HepG2 (cell line): ENCODE data around the gene EYA2. TPM values are rescaled to one million over a fixed set of nuclear protein-coding genes. Genes with fewer than 3 reads are reported as not detected.
A peak's percentile ranks its signal among the peaks of the same experiment; 100 is the strongest.

Experiments
- EEA1 ChIP-seq: sonication (generic); formaldehyde crosslinking; IDR thresholded peaks from 2 replicates; pipeline ENCODE4 v1.5.1; 2020; ENCODE audit warnings: mild to moderate bottlenecking, missing genetic modification reagents, borderline replicate concordance
- HNRNPLL ChIP-seq: fragments of 200-400 bp; formaldehyde crosslinking; IDR thresholded peaks from 2 replicates; pipeline ENCODE4 v1.6.1; 2017; ENCODE audit warnings: mild to moderate bottlenecking, low read depth, low read length; ENCODE audit not compliant: poor library complexity, severe bottlenecking
- NFE2L2 ChIP-seq: fragments of 150-350 bp; IDR thresholded peaks from 2 replicates; pipeline ENCODE4 v1.6.1; 2014; ENCODE audit warnings: low read length
- NFKBIZ ChIP-seq: IDR thresholded peaks from 2 replicates; pipeline ENCODE4 v1.6.1; 2018; ENCODE audit warnings: missing genetic modification reagents, missing compliant biosample characterization
- NR2F1 ChIP-seq, 2 experiments: fragments of 450-650 bp in 1 of 2; formaldehyde crosslinking in 1 of 2; IDR thresholded peaks; 2 replicates each; pipeline versions ENCODE4 v1.5.0 to v1.6.1; 2016 to 2020; ENCODE audit warnings: mild to moderate bottlenecking in 1 of 2, missing compliant biosample characterization in 1 of 2, missing genetic modification reagents in 1 of 2, moderate library complexity in 1 of 2
- PHF20 ChIP-seq: sonication (generic); formaldehyde crosslinking; IDR thresholded peaks from 2 replicates; pipeline ENCODE4 v1.5.0; 2020; ENCODE audit warnings: mild to moderate bottlenecking, missing genetic modification reagents
- PHF5A ChIP-seq: IDR thresholded peaks from one replicate; pipeline ENCODE4 v1.6.1; 2018; ENCODE audit warnings: low read depth, missing genetic modification reagents; ENCODE audit not compliant: unreplicated experiment
- SIX1 ChIP-seq: sonication (generic); formaldehyde crosslinking; IDR thresholded peaks from 2 replicates; pipeline ENCODE4 v1.4.0; 2020; ENCODE audit warnings: missing genetic modification reagents, borderline replicate concordance
- SRF ChIP-seq: IDR thresholded peaks from 2 replicates; pipeline ENCODE4 v1.6.1; 2011; ENCODE audit warnings: mild to moderate bottlenecking, low read depth, low read length, moderate library complexity
- SRSF4 ChIP-seq: fragments of 200-400 bp; formaldehyde crosslinking; IDR thresholded peaks from one replicate; pipeline ENCODE4 v1.6.1; 2018; ENCODE audit warnings: mild to moderate bottlenecking, low read depth, low read length, moderate library complexity; ENCODE audit not compliant: poor library complexity, severe bottlenecking
- TBX3 ChIP-seq: fragments of 450-650 bp; IDR thresholded peaks from 2 replicates; pipeline ENCODE4 v1.6.1; 2017; ENCODE audit warnings: antibody characterized with exemption, mild to moderate bottlenecking, inconsistent platforms, borderline replicate concordance
- XRCC5 ChIP-seq: fragments of 200-400 bp; formaldehyde crosslinking; optimal IDR thresholded peaks from 2 replicates; pipeline ENCODE3; 2017; ENCODE audit warnings: mild to moderate bottlenecking, low read length
- ZFYVE20 ChIP-seq: sonication (generic); formaldehyde crosslinking; IDR thresholded peaks from 2 replicates; pipeline ENCODE4 v1.8.0; 2023; ENCODE audit warnings: low read depth, mild to moderate bottlenecking, moderate library complexity, missing genetic modification reagents, borderline replicate concordance
- ZKSCAN8 ChIP-seq: IDR thresholded peaks from 2 replicates; pipeline ENCODE4 v1.6.1; 2016; ENCODE audit warnings: borderline replicate concordance, missing genetic modification reagents, missing compliant biosample characterization
- ZNF143 ChIP-seq: sonication (generic); formaldehyde crosslinking; IDR thresholded peaks from 2 replicates; pipeline ENCODE4 v1.4.0; 2020; ENCODE audit warnings: missing genetic modification reagents
- ZNF234 ChIP-seq: sonication (generic); formaldehyde crosslinking; conservative IDR thresholded peaks from 2 replicates; pipeline ENCODE4 v1.5.1; 2020; ENCODE audit warnings: mild to moderate bottlenecking, missing genetic modification reagents
- ZNF282 ChIP-seq: fragments of 450-650 bp; IDR thresholded peaks from 2 replicates; pipeline ENCODE4 v1.6.1; 2018; ENCODE audit not compliant: partially characterized antibody
- ZNF30 ChIP-seq: sonication (generic); formaldehyde crosslinking; IDR thresholded peaks from 2 replicates; pipeline ENCODE4 v1.5.0; 2020; ENCODE audit warnings: mild to moderate bottlenecking, missing genetic modification reagents
- ZNF34 ChIP-seq: sonication (generic); formaldehyde crosslinking; IDR thresholded peaks from 2 replicates; pipeline ENCODE4 v1.4.0; 2020; ENCODE audit warnings: mild to moderate bottlenecking, missing genetic modification reagents, borderline replicate concordance
- ZNF343 ChIP-seq: sonication (generic); formaldehyde crosslinking; IDR thresholded peaks from 2 replicates; pipeline ENCODE4 v1.4.0; 2020; ENCODE audit warnings: mild to moderate bottlenecking, missing genetic modification reagents
- ZNF460 ChIP-seq: sonication (generic); formaldehyde crosslinking; IDR thresholded peaks from 2 replicates; pipeline ENCODE4 v1.5.1; 2020; ENCODE audit warnings: missing genetic modification reagents, mild to moderate bottlenecking, borderline replicate concordance
- ZNF564 ChIP-seq: sonication (generic); formaldehyde crosslinking; IDR thresholded peaks from 2 replicates; pipeline ENCODE4 v1.8.1; 2023; ENCODE audit warnings: mild to moderate bottlenecking, missing genetic modification reagents
- ZNF660 ChIP-seq: sonication (generic); formaldehyde crosslinking; IDR thresholded peaks from 2 replicates; pipeline ENCODE4 v1.5.1; 2020; ENCODE audit warnings: mild to moderate bottlenecking, low read depth, missing genetic modification reagents, borderline replicate concordance
- ZNF713 ChIP-seq: sonication (generic); formaldehyde crosslinking; IDR thresholded peaks from 2 replicates; pipeline ENCODE4 v1.4.0; 2020; ENCODE audit warnings: mild to moderate bottlenecking, missing genetic modification reagents
- polyA plus RNA-seq, 8 experiments: library from polyadenylated mRNA; depleted of rRNA in 3 of 8; stranded (reverse) in 7 of 8; unstranded in 1 of 8; fragments of >200 nt; fragmentation: Illumina TruSeq in 4 of 8; extraction: Trizol in 4 of 8; gene quantifications; 2 replicates each; pipeline versions ENCODE4 v1.2.1 to v1.2.3, GENCODE V29; 2011 to 2016; ENCODE audit warnings: low read depth in 4 of 8, missing spikeins in 1 of 8, mixed read lengths in 1 of 8; ENCODE audit not compliant: insufficient read depth in 1 of 8
- total RNA-seq, 5 experiments: library from RNA; depleted of rRNA; stranded (reverse); fragments of >200 nt; fragmentation: Illumina TruSeq; extraction: Trizol; gene quantifications; 2 replicates each; pipeline ENCODE4 v1.2.3, GENCODE V29; 2016; ENCODE audit warnings: low read depth in 1 of 5
- TF ChIP-seq, protein P1 (sequence below), 2 experiments: sonication (generic) in 1 of 2; formaldehyde crosslinking in 1 of 2; IDR thresholded peaks; 2 replicates each; pipeline versions ENCODE4 v1.4.0 to v1.6.1; 2016 to 2020; ENCODE audit warnings: borderline replicate concordance in 1 of 2, low read depth in 1 of 2, mild to moderate bottlenecking in 1 of 2, missing genetic modification reagents in 1 of 2

Gene EYA2
- total and polyA plus RNA-seq, 2 of the 13 experiments (the other 11 are each of a cell fraction or from before 2014, with no cell fraction given): not detected

DNA sequence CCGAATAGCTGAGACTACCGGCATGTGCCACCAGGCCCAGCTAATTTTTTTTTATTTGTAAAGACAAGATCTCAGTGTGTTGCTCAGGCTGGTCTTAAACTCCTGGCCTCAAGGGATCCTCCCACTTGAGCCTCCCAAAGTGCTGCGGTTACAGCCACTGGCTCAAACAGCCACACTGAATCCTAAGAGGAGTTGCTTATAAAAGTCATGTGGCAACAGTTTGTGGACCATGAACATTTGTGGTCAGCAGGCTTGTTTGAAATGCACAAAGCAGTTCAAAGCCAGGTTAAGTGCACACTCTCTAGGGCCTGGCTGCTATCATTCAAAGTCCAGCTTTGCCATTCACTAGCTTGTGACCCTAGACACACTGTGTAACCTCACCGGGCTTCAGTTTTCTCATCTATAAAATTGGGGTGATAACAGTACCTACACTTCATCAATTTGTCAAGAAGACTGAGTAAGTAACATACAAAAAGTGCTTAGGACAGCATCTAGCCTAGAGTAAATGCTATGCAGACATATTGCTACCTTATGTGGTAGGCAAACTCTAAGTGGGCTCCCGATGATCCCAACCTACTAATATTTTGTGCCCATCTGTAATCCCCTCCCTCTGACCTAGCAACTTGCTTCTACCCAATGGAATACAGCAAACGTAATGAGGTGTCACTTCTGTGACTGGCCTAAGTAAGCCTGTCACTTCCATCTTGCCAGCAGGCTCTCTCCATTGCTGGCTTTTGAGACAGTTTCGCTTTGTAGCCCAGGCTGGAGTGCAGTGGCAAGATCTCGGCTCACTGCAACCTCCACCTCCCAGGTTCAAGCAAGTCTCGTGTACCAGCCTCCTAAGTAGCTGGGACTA, 338.9 kb downstream of the EYA2 start (continued):
- TF ChIP-seq ZNF30 (CRISPR knock-in tag) (no peak), SRSF4 (no peak), PHF20 (CRISPR knock-in tag) (no peak; the same call in 1 of the 2 replicates), ZKSCAN8 (CRISPR knock-in tag) (peak; percentile 92; the same call in 1 of the 2 replicates), ZNF460 (CRISPR knock-in tag) (no peak; the same call in 1 of the 2 replicates), NR2F1 (CRISPR knock-in tag; IDR thresholded peaks at IDR 0.05) (peak; percentile 86 to 90), ZNF34 (CRISPR knock-in tag) (no peak), ZNF343 (CRISPR knock-in tag) (0 out of 2 replicates have a peak, but pooled peaks have one; percentile 17), HNRNPLL (no peak), ZNF143 (CRISPR knock-in tag) (peak; percentile 55), NFE2L2 (no peak), PHF5A (CRISPR knock-in tag) (peak; percentile 90), ZNF234 (peak; percentile 75; the same call in 1 of the 2 replicates), EEA1 (CRISPR knock-in tag) (no peak), TBX3 (peak; percentile 72), NFKBIZ (CRISPR knock-in tag) (peak; percentile 94; the same call in 1 of the 2 replicates), ZNF282 (no peak), ZNF660 (CRISPR knock-in tag) (no peak), SRF (no peak; the same call in 1 of the 2 replicates), ZFYVE20 (CRISPR knock-in tag) (no peak), ZNF564 (CRISPR knock-in tag) (0 out of 2 replicates have a peak, but pooled peaks have one; percentile 76), XRCC5 (peak; percentile 49), SIX1 (CRISPR knock-in tag) (peak; percentile 73; the same call in 1 of the 2 replicates), ZNF713 (CRISPR knock-in tag) (no peak)
- TF ChIP-seq, protein P1, sequence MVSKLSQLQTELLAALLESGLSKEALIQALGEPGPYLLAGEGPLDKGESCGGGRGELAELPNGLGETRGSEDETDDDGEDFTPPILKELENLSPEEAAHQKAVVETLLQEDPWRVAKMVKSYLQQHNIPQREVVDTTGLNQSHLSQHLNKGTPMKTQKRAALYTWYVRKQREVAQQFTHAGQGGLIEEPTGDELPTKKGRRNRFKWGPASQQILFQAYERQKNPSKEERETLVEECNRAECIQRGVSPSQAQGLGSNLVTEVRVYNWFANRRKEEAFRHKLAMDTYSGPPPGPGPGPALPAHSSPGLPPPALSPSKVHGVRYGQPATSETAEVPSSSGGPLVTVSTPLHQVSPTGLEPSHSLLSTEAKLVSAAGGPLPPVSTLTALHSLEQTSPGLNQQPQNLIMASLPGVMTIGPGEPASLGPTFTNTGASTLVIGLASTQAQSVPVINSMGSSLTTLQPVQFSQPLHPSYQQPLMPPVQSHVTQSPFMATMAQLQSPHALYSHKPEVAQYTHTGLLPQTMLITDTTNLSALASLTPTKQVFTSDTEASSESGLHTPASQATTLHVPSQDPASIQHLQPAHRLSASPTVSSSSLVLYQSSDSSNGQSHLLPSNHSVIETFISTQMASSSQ (IDR thresholded peaks at IDR 0.05; ENCODE audit: low read depth): peak; percentile 61; the same call in 1 of the 2 replicates
- TF ChIP-seq, protein P1 (CRISPR knock-in tag; IDR thresholded peaks at IDR 0.05; ENCODE audit: borderline replicate concordance): peak; percentile 75; the same call in 1 of the 2 replicates
